ENCODE measurements around the gene PTGDS.
A peak's percentile ranks its signal among the peaks of the same experiment; 100 is the strongest.
"Not testable (repeated sequence)": the region's sequence is repeated elsewhere in the genome, so short reads cannot be mapped to it uniquely, and the experiment has no call there.

GRCh38 chr9:137004285-137004684 lies 27.0 kb downstream of the PTGDS start:
- TF ChIP-seq CTCF (IDR thresholded peaks at IDR 0.05; ENCODE audit: poor library complexity, severe bottlenecking) = peak; percentile 39
- not testable (repeated sequence) for TF ChIP-seq MXI1 (conservative IDR thresholded peaks at IDR 0.05; ENCODE audit: poor library complexity, severe bottlenecking)

Data from neural cell (in vitro differentiated cells).